ENCODE measurements around the gene NANOS2.
"Not testable (repeated sequence)": the region's sequence is repeated elsewhere in the genome, so short reads cannot be mapped to it uniquely, and the experiment has no call there.

The NANOS2 gene

GRCh38 chr19:45881082-45881908 is 33.3 kb downstream of the NANOS2 start:
- DNase-seq (ENCODE audit: low read depth, low spot score): no peak
- no peak overlapping the region for H3K4me3 ChIP-seq (ENCODE audit: low read length)

- no peak overlapping the region for H3K4me3 ChIP-seq (ENCODE audit: low read length)
- no peak for DNase-seq (ENCODE audit: low read depth, low spot score)
These were observed 34.6 kb downstream of the NANOS2 start for GRCh38 chr19:45879971-45880370.

GRCh38 chr19:45879055-45879454 is 35.5 kb downstream of the NANOS2 start:
- H3K4me3 ChIP-seq (ENCODE audit: low read length): no peak overlapping the region
- DNase-seq (ENCODE audit: low read depth, low spot score): no peak

DNA sequence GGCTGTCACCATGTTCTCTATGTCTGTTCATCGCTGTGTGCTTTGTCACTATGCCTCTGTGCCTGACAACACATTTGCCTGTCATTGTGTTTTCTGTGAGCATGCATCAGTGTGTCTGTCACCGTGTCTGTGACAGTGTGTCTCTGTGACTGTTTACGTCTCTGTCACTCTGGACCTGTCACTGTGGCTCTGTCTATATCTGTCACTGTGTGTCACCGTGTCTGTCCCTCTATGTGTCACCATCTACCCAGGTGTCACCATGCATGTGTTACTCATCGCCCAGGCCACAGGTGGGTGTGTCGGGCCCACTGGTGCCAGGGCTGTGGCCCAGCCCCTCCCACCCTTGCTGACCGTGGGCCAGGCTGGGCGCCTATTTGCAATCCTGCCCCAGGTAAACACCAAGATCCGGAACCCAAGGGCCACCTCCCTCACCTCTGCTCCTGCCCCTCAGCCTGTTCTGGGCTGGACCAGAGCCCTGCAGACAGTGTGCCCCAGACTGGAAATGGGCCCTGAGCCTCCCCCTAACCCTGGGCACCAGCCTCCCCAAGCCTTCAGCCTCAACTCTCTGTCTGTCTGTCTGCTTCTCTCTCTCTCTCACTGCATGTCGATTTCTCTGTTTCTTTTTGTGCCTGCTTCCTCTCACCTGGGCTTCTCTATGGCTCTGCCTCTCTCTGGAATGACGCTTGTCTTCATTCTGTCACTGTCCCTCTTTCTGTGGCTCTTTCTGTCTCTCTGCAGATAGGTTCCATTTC is 36.4 kb downstream of the NANOS2 start:
- H3K4me3 ChIP-seq (ENCODE audit: low read length): no peak overlapping the region
- DNase-seq (ENCODE audit: low read depth, low spot score): no peak

GRCh38 chr19:45876411-45877197 is 38.0 kb downstream of the NANOS2 start:
- H3K4me3 ChIP-seq (ENCODE audit: low read length): no peak overlapping the region
- DNase-seq (ENCODE audit: low read depth, low spot score): no peak

DNA sequence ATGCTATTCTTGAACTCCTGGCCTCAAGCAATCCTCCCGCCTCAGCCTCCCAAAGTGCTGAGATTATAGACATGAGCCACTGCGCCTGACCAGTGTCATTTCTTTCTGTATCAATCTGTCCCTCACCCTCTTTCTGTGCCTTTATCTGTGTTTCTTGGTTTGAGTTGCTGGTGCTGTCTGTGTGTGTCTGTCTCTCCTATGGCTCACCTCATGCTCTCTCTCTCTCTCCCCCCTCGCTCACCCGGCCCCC is 38.5 kb downstream of the NANOS2 start:
- no peak for DNase-seq (ENCODE audit: low read depth, low spot score)
- H3K4me3 ChIP-seq (ENCODE audit: low read length): no peak overlapping the region

GRCh38 chr19:45874620-45874966 is 40.0 kb downstream of the NANOS2 start:
- no peak overlapping the region for H3K4me3 ChIP-seq (ENCODE audit: low read length)
- DNase-seq (ENCODE audit: low read depth, low spot score): no peak

DNA sequence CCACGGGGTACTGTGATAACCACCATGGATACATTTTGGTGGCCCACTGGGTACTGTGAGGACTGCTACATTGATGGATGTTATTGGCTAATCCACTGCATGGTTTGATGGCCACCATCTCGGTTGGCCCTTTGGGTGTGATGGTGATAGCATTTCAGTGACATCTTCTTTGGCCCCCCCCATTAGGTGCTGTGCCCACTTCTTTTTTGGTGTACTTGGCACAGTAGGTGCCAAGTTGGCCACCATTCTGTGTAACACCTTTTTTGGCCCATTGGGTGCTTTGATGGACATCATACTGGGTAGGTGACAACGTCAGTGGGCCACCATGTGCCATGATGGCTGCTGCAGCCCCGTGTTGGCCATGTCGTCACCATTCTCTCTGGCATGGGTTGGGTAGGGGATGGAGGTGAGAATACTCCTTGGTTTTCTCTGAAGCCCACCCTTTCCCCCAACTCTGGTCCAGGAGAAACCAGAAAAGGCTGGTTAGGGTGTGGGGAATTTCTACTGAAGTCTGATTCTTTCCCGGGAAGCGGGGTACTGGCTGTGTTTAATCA is 41.3 kb downstream of the NANOS2 start:
- no peak for DNase-seq (ENCODE audit: low read depth, low spot score)
- no peak overlapping the region for H3K4me3 ChIP-seq (ENCODE audit: low read length)

DNA sequence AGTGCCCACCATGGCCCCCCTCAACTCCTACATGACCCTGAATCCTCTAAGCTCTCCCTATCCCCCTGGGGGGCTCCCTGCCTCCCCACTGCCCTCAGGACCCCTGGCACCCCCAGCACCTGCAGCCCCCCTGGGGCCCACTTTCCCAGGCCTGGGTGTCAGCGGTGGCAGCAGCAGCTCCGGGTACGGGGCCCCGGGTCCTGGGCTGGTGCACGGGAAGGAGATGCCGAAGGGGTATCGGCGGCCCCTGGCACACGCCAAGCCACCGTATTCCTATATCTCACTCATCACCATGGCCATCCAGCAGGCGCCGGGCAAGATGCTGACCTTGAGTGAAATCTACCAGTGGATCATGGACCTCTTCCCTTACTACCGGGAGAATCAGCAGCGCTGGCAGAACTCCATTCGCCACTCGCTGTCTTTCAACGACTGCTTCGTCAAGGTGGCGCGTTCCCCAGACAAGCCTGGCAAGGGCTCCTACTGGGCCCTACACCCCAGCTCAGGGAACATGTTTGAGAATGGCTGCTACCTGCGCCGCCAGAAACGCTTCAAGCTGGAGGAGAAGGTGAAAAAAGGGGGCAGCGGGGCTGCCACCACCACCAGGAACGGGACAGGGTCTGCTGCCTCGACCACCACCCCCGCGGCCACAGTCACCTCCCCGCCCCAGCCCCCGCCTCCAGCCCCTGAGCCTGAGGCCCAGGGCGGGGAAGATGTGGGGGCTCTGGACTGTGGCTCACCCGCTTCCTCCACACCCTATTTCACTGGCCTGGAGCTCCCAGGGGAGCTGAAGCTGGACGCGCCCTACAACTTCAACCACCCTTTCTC is 42.3 kb downstream of the NANOS2 start:
- no peak for DNase-seq (ENCODE audit: low read depth, low spot score)
- no peak overlapping the region for H3K4me3 ChIP-seq (ENCODE audit: low read length)

GRCh38 chr19:45870798-45871197 is 43.8 kb downstream of the NANOS2 start:
- H3K4me3 ChIP-seq (ENCODE audit: low read length): no peak overlapping the region
- no peak for DNase-seq (ENCODE audit: low read depth, low spot score)

DNA sequence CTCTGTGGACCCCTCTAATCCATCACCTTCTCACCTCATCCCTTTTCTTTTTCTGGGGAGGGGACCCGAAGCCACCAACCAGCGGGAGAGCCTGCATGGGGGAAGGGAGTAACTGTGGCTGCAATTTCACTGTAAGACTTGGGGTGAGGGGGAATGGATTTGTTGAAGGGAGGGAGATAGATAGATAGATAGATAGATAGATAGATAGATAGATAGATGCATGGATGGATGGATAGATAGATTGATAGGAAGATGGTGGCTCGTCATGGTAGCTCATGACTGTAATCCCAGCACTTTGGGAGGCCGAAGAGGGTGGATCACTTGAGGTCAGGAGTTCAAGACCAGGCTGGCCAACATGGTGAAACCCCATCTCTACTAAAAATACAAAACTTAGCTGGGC is 47.3 kb downstream of the NANOS2 start:
- not testable (repeated sequence) for DNase-seq (ENCODE audit: low read depth, low spot score); H3K4me3 ChIP-seq (ENCODE audit: low read length)

GRCh38 chr19:45866400-45867176 is 48.0 kb downstream of the NANOS2 start:
- no peak overlapping the region for H3K4me3 ChIP-seq (ENCODE audit: low read length)
- no peak for DNase-seq (ENCODE audit: low read depth, low spot score)

GRCh38 chr19:45865269-45865948 is 49.2 kb downstream of the NANOS2 start:
- DNase-seq (ENCODE audit: low read depth, low spot score): no peak
- H3K4me3 ChIP-seq (ENCODE audit: low read length): no peak overlapping the region

GRCh38 chr19:45864629-45865082 is 49.9 kb downstream of the NANOS2 start:
- H3K4me3 ChIP-seq (ENCODE audit: low read length): peak overlapping the region; percentile 4; the same call in 1 of the 2 replicates
- no peak for DNase-seq (ENCODE audit: low read depth, low spot score)

DNA sequence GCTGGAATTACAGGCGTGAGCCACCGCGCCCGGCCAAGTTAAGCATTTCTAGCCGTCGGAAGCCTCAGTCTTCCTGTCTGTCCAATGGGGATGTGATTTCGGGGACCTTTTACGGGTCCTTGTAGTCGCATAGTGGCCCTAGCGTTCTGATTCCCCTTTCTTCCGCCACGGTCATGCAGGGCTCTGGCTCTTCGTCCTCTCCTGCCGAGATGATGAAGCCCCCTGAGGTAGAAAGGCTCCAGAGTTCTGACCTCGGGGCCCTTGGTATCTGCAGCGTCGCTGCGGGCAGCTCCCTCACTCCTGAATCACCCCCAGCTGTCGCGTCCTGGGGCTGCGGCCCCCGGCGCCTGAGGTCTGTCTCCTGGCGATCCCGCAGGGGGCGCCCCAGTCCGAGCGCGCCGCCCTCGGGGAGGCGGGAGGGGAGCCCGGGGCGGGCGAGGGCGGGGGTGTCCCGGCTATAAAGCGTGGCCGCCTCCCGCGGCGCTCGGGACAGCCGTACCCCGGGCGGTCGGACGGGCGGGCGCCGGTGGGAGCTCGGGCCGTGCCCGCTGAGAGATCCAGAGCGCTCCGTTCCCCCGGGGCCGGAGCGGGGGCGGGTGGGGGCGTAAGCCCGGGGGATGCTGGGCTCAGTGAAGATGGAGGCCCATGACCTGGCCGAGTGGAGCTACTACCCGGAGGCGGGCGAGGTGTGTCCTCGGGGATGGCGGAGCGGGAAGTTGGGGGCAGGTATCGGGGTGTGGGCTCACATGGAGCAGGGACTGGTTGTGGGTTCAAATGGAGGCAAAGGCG is 50.5 kb downstream of the NANOS2 start, which contains the start of gene FOXA3:
TSS of gene FOXA3 (plus strand) at position 487 of the 789 bp plus-strand sequence. CDS start at position 618, 131 bp downstream.
- DNase-seq (ENCODE audit: low read depth, low spot score): no peak

GRCh38 chr19:45863335-45863839 is 51.2 kb downstream of the NANOS2 start:
- no peak for DNase-seq (ENCODE audit: low read depth, low spot score)
- H3K4me3 ChIP-seq (ENCODE audit: low read length): peak overlapping the region; percentile 98

More for the DNA sequence above, 50.5 kb downstream of the NANOS2 start, which contains the start of gene FOXA3:
- H3K4me3 ChIP-seq (ENCODE audit: low read length): peak within 1 kb of the TSS; percentile 98

All from Jurkat, Clone E6-1 (cell line).